Nephron (organoid): ENCODE results near the gene THSD8.

Experiments
- H3K27ac Mint-ChIP-seq, 3 experiments: 2 replicates each; pipeline ENCODE4 v1.8.0; 2020; ENCODE audit warnings: mixed read lengths in 3 of 3, mild to moderate bottlenecking in 2 of 3, moderate library complexity in 1 of 3
- H3K27me3 Mint-ChIP-seq: 2 replicates; pipeline ENCODE4 v1.8.0; 2021; ENCODE audit warnings: low read depth, mild to moderate bottlenecking, moderate library complexity, mixed read lengths
- H3K36me3 Mint-ChIP-seq: 2 replicates; pipeline ENCODE4 v1.8.0; 2020; ENCODE audit warnings: low read depth, mixed read lengths
- H3K4me1 Mint-ChIP-seq: 2 replicates; pipeline ENCODE4 v1.8.0; 2020; ENCODE audit warnings: mixed read lengths
- H3K4me3 Mint-ChIP-seq, 3 experiments: 2 replicates each; pipeline ENCODE4 v1.8.0; 2020; ENCODE audit warnings: mild to moderate bottlenecking in 3 of 3, mixed read lengths in 3 of 3, moderate library complexity in 2 of 3
- H3K9me3 Mint-ChIP-seq: 2 replicates; pipeline ENCODE4 v1.8.0; 2020; ENCODE audit warnings: mixed read lengths
- TF ChIP-seq, protein P1 (sequence below), 3 experiments: fragments of 200-600 bp; sonication (generic); IDR thresholded peaks; one replicate each; pipeline ENCODE4 v1.5.0; 2021; ENCODE audit warnings: antibody characterized with exemption in 3 of 3; ENCODE audit not compliant: unreplicated experiment in 3 of 3

The THSD8 gene

DNA sequence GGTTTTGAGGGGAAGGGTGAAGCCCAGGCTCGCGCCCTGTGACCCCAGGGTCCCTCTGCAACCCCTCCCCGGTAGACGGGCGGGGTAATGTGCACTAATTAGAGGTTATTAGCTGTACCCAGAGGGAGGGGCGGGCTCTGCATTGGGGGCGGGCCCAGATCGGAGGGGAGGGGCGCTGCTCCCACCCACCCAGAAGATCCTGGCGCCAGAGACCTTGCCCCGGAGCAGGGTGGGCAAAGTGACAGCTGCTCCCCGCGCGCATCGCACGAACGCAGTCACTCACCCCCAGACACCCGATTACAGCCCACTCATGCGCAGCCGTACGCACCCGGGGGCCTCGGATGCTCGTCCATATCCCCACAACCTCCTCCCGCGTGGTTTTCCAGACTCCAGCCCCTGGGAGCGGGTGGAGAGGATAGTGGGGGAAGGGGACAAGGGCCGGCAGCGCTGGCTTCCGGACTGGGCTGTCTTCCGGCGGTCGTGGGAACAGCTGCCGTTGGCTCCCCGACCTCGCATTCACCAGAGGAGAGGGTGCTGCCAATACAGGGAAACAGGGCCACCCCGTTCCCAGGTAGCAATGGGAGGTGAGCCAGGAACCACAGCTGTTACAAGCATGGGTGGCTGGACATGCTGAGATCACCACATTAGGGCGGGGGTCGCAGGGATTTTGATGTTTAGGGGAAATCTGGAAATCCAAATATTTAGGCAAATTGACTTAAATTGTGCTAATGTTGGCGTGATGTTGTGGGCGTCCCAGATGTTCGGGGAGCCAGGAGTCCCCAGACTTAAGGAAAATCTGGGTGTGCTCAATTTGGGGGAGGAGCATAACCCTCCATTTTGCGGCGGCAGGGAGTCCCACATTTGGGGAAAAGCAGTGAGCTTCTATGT lies 23.6 kb upstream of the THSD8 start:
- peak overlapping the region; percentile 99 to 100 (median 99) for H3K27ac Mint-ChIP-seq
- H3K4me3 Mint-ChIP-seq: peak overlapping the region; percentile 86 to 91 (median 88)

DNA sequence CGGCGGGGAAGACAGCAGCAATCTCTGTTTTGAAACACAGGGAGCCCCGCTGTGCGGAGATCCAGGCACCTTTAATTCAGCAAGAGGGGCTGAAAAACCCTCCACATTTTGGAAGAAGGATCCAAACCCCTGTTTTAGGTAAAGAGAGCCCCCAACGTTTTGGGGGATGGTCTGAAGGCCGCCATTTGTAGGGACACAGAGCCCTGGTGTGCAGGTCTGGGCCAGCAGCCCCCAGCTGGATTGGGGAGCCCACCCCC lies 23.0 kb upstream of the THSD8 start:
- no peaks in the 10 kb centered on the region for H3K27me3 Mint-ChIP-seq
- H3K27ac Mint-ChIP-seq: peak overlapping the region; percentile 99 to 100 (median 99)
- no peaks in the 10 kb centered on the region for H3K36me3 Mint-ChIP-seq
- no peaks in the 10 kb centered on the region for H3K9me3 Mint-ChIP-seq
- H3K4me1 Mint-ChIP-seq: peaks cover 32% of the 10 kb centered on the region
- TF ChIP-seq, protein P1, sequence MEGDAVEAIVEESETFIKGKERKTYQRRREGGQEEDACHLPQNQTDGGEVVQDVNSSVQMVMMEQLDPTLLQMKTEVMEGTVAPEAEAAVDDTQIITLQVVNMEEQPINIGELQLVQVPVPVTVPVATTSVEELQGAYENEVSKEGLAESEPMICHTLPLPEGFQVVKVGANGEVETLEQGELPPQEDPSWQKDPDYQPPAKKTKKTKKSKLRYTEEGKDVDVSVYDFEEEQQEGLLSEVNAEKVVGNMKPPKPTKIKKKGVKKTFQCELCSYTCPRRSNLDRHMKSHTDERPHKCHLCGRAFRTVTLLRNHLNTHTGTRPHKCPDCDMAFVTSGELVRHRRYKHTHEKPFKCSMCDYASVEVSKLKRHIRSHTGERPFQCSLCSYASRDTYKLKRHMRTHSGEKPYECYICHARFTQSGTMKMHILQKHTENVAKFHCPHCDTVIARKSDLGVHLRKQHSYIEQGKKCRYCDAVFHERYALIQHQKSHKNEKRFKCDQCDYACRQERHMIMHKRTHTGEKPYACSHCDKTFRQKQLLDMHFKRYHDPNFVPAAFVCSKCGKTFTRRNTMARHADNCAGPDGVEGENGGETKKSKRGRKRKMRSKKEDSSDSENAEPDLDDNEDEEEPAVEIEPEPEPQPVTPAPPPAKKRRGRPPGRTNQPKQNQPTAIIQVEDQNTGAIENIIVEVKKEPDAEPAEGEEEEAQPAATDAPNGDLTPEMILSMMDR (IDR thresholded peaks at IDR 0.05; ENCODE audit: unreplicated experiment in 3 of 3): no peak
- H3K4me3 Mint-ChIP-seq: peak overlapping the region; percentile 86 to 91 (median 88)

More for the DNA sequence above, 23.6 kb upstream of the THSD8 start:
- no peaks in the 10 kb centered on the region for H3K36me3 Mint-ChIP-seq
- H3K9me3 Mint-ChIP-seq: no peaks in the 10 kb centered on the region
- H3K4me1 Mint-ChIP-seq: peaks cover 33% of the 10 kb centered on the region
- no peaks in the 10 kb centered on the region for H3K27me3 Mint-ChIP-seq
- TF ChIP-seq, protein P1 (IDR thresholded peaks at IDR 0.05; ENCODE audit: unreplicated experiment in 3 of 3): no peak

DNA sequence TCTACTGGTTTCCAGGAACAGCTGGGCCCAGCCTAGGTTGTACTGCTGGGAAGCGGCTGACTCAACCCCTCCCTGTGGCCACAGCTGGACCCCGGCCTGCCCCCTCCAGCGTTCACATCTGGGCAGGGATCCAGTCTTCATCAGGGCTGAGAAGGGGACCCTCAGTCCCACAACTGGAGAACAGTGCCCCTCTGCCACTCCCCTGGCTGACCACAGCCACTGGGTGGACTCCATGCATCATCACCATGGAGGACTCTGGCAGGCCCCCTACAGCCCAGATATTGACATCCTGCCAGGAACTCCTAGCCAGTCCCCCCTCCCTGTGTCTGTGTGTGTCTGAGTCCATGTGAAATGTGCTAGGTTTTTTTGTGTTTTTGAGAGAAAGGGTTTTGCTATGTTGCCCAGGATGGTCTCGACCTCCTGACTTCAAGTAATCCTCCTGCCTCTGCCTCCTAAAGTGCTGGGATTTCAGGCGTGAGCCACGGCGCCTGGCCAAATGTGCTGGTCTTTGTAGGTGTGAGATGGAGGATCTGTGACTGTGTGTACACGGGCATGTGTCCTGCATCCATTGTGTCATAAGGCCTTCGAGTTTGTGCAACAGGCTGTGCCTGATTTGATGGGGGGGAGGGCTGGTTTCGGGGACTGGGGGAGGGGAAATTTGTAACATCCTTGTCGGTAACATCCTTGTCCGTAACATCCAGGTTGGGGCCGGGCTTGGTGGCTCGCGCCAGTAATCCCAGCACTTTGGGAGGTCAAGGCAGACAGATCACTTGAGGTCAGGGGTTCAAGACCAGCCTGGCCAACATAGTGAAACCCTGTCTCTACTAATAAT lies 22.5 kb upstream of the THSD8 start:
- Mint-ChIP-seq H3K4me3 (peak overlapping the region; percentile 81 to 91 (median 88)), H3K9me3 (no peaks in the 10 kb centered on the region), H3K36me3 (no peaks in the 10 kb centered on the region), H3K27ac (peak overlapping the region; percentile 99 to 100 (median 99)), H3K4me1 (peaks cover 30% of the 10 kb centered on the region), H3K27me3 (no peaks in the 10 kb centered on the region)
- TF ChIP-seq, protein P1 (IDR thresholded peaks at IDR 0.05; ENCODE audit: unreplicated experiment in 3 of 3): no peak

DNA sequence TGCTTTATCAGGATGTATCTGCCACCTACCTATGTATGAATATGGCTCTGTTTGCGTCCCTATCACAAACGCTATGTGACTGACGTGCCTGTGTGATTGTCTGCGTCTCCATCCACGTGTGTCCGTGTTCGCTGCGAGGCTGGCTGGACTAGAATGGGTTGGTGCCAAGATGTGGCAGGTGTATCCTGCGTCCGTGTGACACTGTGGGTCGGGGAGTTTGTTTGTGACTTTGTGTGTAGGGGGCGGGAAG lies 19.8 kb upstream of the THSD8 start:
- peak overlapping the region in 2 of 3 experiments; percentile 97 to 98 for H3K27ac Mint-ChIP-seq
- no peaks in the 10 kb centered on the region for H3K9me3 Mint-ChIP-seq
- peaks cover 30% of the 10 kb centered on the region for H3K4me1 Mint-ChIP-seq
- H3K36me3 Mint-ChIP-seq: no peaks in the 10 kb centered on the region
- H3K4me3 Mint-ChIP-seq: peak overlapping the region; percentile 87 to 88 (median 87)
- no peaks in the 10 kb centered on the region for H3K27me3 Mint-ChIP-seq
- TF ChIP-seq, protein P1 (IDR thresholded peaks at IDR 0.05; ENCODE audit: unreplicated experiment in 3 of 3): no peak

DNA sequence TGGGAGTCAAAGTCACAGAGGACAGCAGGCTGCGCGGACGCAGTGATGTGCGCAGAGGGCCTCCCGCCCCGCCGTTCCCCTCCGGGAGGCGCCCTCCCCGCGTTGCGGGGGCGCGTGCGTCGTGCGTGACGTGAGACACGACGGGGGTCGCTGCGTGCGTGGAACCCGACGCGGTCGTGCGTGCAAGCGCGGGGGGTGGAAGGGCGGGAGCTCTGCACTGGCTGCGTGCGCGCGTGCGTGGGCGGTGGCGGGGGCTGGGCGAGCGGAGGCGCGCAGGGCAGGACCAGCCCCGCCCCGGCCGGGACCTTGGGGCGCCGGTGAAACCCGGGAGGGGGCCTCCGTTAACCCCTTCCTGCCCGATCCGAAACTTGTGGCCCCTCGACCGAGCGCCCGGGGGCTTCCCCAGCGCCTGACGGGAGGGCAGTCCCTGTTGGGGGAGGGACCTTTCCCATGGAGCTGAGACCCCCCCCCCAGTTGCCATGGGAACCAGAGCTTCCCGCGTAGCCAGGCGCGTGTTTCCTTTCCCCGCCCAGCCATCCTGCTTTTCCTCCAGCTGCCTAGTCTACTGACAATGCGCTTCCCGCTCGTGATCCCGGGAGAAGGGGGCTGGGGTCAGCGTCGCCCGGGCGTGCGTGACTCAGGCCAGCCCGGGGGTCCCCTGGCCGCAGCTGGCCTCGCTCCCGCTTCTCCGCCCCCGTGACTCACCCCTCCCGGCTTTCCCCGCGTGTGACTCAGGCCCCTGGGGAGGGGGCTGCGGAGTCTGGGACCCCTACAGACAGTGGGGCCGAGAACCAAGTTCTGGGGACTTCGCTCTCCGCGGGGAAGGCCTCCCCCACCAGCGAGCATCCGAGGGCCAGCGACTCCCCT lies 19.2 kb upstream of the THSD8 start:
- Mint-ChIP-seq H3K4me1 (peaks cover 25% of the 10 kb centered on the region), H3K27ac (peak overlapping the region in 2 of 3 experiments; percentile 97 to 98), H3K27me3 (no peaks in the 10 kb centered on the region), H3K4me3 (peak overlapping the region; percentile 87 to 88 (median 87)), H3K9me3 (no peaks in the 10 kb centered on the region), H3K36me3 (no peaks in the 10 kb centered on the region)
- TF ChIP-seq, protein P1 (IDR thresholded peaks at IDR 0.05; ENCODE audit: unreplicated experiment in 3 of 3): no peak
